ENCODE results near the gene UBALD1. TPM values are rescaled to one million over a fixed set of nuclear protein-coding genes. Genes with fewer than 3 reads are reported as not detected.

The UBALD1 gene
- total and polyA plus RNA-seq, 8 donors, result 12.0 to 27.8 (median 19.8) TPM

GRCh38 chr16:4656221-4656620 is 41.5 kb upstream of the UBALD1 start:
- peak overlapping the region; percentile 8 to 81 for H3K27ac ChIP-seq
- peaks cover 0 to 96% of the 10 kb centered on the region in 2 donors for H3K36me3 ChIP-seq
- H3K9me3 ChIP-seq, result no peaks in the 10 kb centered on the region
- ATAC-seq (no peak), DNase-seq (no peak)
- intact Hi-C loops (cut with DNase I), result no loop called here
- no peak for TF ChIP-seq CTCF (IDR thresholded peaks at IDR 0.05)
- H3K4me3 ChIP-seq, result no peak overlapping the region
- H3K4me1 ChIP-seq, result peaks cover 12 to 33% of the 10 kb centered on the region in 2 donors
- no peaks in the 10 kb centered on the region for H3K27me3 ChIP-seq

- Histone ChIP-seq H3K27ac (peak overlapping the region; percentile 54 to 81), H3K27me3 (no peaks in the 10 kb centered on the region), H3K4me1 (peaks cover 11 to 29% of the 10 kb centered on the region in 2 donors), H3K36me3 (peaks cover 0 to 99% of the 10 kb centered on the region in 2 donors), H3K9me3 (no peaks in the 10 kb centered on the region), H3K4me3 (no peak overlapping the region)
- DNase-seq (no peak), ATAC-seq (no peak)
- TF ChIP-seq CTCF (IDR thresholded peaks at IDR 0.05), result no peak
- intact Hi-C loops (cut with DNase I), result no loop called here
Observed at GRCh38 chr16:4655801-4656200, 41.1 kb upstream of the UBALD1 start.

- Histone ChIP-seq H3K27me3 (no peaks in the 10 kb centered on the region), H3K9me3 (no peaks in the 10 kb centered on the region), H3K36me3 (peaks cover 0 to 99% of the 10 kb centered on the region in 2 donors), H3K4me1 (peaks cover 4 to 21% of the 10 kb centered on the region in 2 donors), H3K27ac (peak overlapping the region; percentile 54 to 81), H3K4me3 (no peak overlapping the region)
- intact Hi-C loops (cut with DNase I), result no loop called here
- no peak for ATAC-seq
- no peak for DNase-seq
- no peak for TF ChIP-seq CTCF (IDR thresholded peaks at IDR 0.05)
Observed at GRCh38 chr16:4654964-4655590, 40.4 kb upstream of the UBALD1 start.

- peak in 3 of 4 donors; percentile 40 to 84 (median 82) for DNase-seq
- peaks cover 4 to 18% of the 10 kb centered on the region in 2 donors for H3K4me1 ChIP-seq
- ATAC-seq, result peak; percentile 83
Observed at GRCh38 chr16:4654011-4654963, 39.6 kb upstream of the UBALD1 start.

More at GRCh38 chr16:4654011-4654963, 39.6 kb upstream of the UBALD1 start:
- H3K36me3 ChIP-seq, result peaks cover 0 to 92% of the 10 kb centered on the region in 2 donors
- H3K9me3 ChIP-seq, result no peaks in the 10 kb centered on the region
- peak overlapping the region; percentile 54 to 81 for H3K27ac ChIP-seq
- no peaks in the 10 kb centered on the region for H3K27me3 ChIP-seq
- TF ChIP-seq CTCF (IDR thresholded peaks at IDR 0.05), result no peak
- intact Hi-C loops (cut with DNase I), result no loop called here
- H3K4me3 ChIP-seq, result no peak overlapping the region
